ENCODE measurements around the gene CTTNBP2.

DNA sequence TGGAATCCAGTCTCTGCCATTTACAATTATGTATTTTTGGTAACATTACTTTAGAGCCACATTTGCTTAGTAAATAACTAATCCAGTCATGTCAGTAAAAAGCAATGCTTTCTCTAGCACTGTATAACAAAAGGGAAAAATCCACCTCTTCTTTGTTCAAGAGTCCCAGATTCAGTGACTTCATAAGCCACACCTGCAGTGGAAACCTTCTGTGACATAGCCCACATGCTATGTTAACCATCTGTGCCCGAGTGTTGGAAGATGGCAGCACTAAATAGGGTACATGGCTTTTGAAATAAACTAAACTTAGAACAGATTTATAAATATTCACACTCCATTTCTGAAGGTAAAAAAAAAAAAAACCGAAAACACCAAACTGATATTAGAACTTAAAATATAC lies 83.0 kb downstream of the CTTNBP2 start:
- TF ChIP-seq RAD21 (IDR thresholded peaks at IDR 0.05; ENCODE audit: low read length) (no peak), EP300 (IDR thresholded peaks at IDR 0.05; ENCODE audit: borderline replicate concordance in 1 of 2, low read depth in 1 of 2, low read length in 1 of 2) (no peak), NFIC (IDR thresholded peaks at IDR 0.05; ENCODE audit: borderline replicate concordance) (no peak), SIN3A (IDR thresholded peaks at IDR 0.05; ENCODE audit: borderline replicate concordance, low read depth, low read length) (no peak), TAF1 (IDR thresholded peaks at IDR 0.05; ENCODE audit: borderline replicate concordance, low read depth, low read length) (no peak), POLR2AphosphoS5 (IDR thresholded peaks at IDR 0.05; ENCODE audit: low read depth, low read length) (no peak), RFX5 (IDR thresholded peaks at IDR 0.05; ENCODE audit: low read length) (no peak)
- TF ChIP-seq, protein P1, sequence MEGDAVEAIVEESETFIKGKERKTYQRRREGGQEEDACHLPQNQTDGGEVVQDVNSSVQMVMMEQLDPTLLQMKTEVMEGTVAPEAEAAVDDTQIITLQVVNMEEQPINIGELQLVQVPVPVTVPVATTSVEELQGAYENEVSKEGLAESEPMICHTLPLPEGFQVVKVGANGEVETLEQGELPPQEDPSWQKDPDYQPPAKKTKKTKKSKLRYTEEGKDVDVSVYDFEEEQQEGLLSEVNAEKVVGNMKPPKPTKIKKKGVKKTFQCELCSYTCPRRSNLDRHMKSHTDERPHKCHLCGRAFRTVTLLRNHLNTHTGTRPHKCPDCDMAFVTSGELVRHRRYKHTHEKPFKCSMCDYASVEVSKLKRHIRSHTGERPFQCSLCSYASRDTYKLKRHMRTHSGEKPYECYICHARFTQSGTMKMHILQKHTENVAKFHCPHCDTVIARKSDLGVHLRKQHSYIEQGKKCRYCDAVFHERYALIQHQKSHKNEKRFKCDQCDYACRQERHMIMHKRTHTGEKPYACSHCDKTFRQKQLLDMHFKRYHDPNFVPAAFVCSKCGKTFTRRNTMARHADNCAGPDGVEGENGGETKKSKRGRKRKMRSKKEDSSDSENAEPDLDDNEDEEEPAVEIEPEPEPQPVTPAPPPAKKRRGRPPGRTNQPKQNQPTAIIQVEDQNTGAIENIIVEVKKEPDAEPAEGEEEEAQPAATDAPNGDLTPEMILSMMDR (IDR thresholded peaks at IDR 0.05), result no peak
- TF ChIP-seq, protein P2, sequence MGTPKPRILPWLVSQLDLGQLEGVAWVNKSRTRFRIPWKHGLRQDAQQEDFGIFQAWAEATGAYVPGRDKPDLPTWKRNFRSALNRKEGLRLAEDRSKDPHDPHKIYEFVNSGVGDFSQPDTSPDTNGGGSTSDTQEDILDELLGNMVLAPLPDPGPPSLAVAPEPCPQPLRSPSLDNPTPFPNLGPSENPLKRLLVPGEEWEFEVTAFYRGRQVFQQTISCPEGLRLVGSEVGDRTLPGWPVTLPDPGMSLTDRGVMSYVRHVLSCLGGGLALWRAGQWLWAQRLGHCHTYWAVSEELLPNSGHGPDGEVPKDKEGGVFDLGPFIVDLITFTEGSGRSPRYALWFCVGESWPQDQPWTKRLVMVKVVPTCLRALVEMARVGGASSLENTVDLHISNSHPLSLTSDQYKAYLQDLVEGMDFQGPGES (IDR thresholded peaks at IDR 0.05; ENCODE audit: low read depth, low read length), result no peak
